AG04450 (cell line): ENCODE data around the gene ANXA6. TPM values are rescaled to one million over a fixed set of nuclear protein-coding genes. Genes with fewer than 3 reads are reported as not detected.

Experiments
- CTCF ChIA-PET: fragments of 300-600, 350-600 bp; formaldehyde crosslinking; extraction: SDS; loops from one replicate; lab custom pipeline; 2022; ENCODE audit warnings: antibody characterized with exemption, inconsistent platforms; lab: Charles Lee
- POLR2A ChIA-PET: fragments of 350-600 bp; formaldehyde crosslinking; extraction: SDS; loops from one replicate; lab custom pipeline; 2021; ENCODE audit warnings: antibody characterized with exemption, inconsistent platforms; lab: Yijun Ruan, JAX
- DNase-seq: peaks from one replicate; pipeline ENCODE4 v3.0.0-alpha.2; 2011; ENCODE audit warnings: low read depth, low spot score
- H3K27ac ChIP-seq: one replicate; pipeline ENCODE4 v1.5.1; 2012; ENCODE audit warnings: low read depth, low read length, control low read depth
- H3K27me3 ChIP-seq: one replicate; pipeline ENCODE4 v1.6.0; 2012; ENCODE audit warnings: low read length; ENCODE audit not compliant: control insufficient read depth, insufficient read depth
- H3K4me3 ChIP-seq: 2 replicates; pipeline ENCODE4 v1.5.1; 2011; ENCODE audit warnings: mild to moderate bottlenecking, low read depth, low read length, control low read depth
- H3K9me3 ChIP-seq: 2 replicates; pipeline ENCODE4 v1.5.1; 2012; ENCODE audit warnings: low read length; ENCODE audit not compliant: control insufficient read depth, insufficient read depth
- polyA plus RNA-seq: library from polyadenylated mRNA; depleted of rRNA; stranded (reverse); fragments of >200 nt; gene quantifications from 2 replicates; pipeline ENCODE4 v1.2.3, GENCODE V29; 2011
- TF ChIP-seq, protein P1 (sequence below): IDR thresholded peaks from 2 replicates; pipeline ENCODE4 v1.5.1; 2011; ENCODE audit warnings: low read depth, low read length, control low read depth, inconsistent platforms

The ANXA6 gene
- polyA plus RNA-seq, 1 experiment: 502 TPM

GRCh38 chr5:151139646-151140045 lies 17.9 kb downstream of the ANXA6 start:
- TF ChIP-seq, protein P1, sequence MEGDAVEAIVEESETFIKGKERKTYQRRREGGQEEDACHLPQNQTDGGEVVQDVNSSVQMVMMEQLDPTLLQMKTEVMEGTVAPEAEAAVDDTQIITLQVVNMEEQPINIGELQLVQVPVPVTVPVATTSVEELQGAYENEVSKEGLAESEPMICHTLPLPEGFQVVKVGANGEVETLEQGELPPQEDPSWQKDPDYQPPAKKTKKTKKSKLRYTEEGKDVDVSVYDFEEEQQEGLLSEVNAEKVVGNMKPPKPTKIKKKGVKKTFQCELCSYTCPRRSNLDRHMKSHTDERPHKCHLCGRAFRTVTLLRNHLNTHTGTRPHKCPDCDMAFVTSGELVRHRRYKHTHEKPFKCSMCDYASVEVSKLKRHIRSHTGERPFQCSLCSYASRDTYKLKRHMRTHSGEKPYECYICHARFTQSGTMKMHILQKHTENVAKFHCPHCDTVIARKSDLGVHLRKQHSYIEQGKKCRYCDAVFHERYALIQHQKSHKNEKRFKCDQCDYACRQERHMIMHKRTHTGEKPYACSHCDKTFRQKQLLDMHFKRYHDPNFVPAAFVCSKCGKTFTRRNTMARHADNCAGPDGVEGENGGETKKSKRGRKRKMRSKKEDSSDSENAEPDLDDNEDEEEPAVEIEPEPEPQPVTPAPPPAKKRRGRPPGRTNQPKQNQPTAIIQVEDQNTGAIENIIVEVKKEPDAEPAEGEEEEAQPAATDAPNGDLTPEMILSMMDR: no peak
- H3K27ac ChIP-seq: no peak overlapping the region
- POLR2A ChIA-PET: no interaction called here
- CTCF ChIA-PET: interaction anchor here (0.9 to 9.3 kb wide), 3 partner anchors 13 to 512 kb away, joined by 3 to 53 read pairs (median 4); no protein-coding TSS in a partner anchor
- H3K4me3 ChIP-seq: no peak overlapping the region
- no peaks in the 10 kb centered on the region for H3K27me3 ChIP-seq
- DNase-seq: no peak
- H3K9me3 ChIP-seq: no peaks in the 10 kb centered on the region

DNA sequence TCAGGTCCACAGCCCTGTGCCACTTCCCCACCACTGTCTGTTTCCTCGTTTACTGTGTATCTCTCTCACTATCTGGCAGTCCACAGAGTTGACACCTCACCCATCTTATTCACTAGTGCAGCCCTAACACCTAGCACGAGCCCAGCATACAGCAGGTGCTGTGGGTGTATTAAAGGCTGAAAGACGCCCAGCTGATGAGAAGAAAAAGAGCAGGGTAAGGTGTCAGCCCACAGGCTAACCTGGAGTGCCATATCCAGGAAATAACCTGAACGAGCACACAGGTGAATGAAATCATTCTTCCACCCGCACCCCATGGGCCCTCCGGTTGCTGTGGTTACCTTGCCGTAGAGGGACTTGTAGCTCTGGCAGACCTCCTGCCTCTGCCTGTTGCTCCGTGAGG lies 18.6 kb downstream of the ANXA6 start:
- ChIA-PET POLR2A (no interaction called here), CTCF (interaction anchor here (0.9 to 9.3 kb wide), 3 partner anchors 13 to 513 kb away, joined by 3 to 53 read pairs (median 4); no protein-coding TSS in a partner anchor)
- no peaks in the 10 kb centered on the region for H3K27me3 ChIP-seq
- H3K9me3 ChIP-seq: no peaks in the 10 kb centered on the region
- TF ChIP-seq, protein P1: no peak
- DNase-seq: no peak
- H3K4me3 ChIP-seq: no peak overlapping the region
- no peak overlapping the region for H3K27ac ChIP-seq

DNA sequence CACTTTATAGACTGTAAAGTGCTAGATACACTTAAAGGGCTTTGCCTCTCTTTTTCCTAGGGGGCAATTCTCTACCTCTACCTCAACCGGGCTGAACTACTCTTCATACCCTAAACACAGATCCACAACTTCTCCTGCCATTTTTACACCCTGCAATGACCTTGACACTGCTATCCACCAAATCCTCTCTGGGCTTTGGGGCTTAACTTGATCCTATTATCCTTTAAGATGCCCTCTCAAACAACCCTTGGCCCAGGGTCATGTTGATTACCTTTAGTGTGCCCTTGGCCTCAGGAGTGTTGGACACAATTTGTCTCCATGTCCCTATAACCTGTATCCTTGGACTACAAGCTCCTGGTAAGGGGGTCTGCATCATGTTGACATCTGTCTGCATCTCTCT lies 19.5 kb downstream of the ANXA6 start:
- Histone ChIP-seq H3K27me3 (no peaks in the 10 kb centered on the region), H3K4me3 (no peak overlapping the region), H3K9me3 (no peaks in the 10 kb centered on the region), H3K27ac (no peak overlapping the region)
- ChIA-PET CTCF (interaction anchor here (9.3 kb wide), 1 partner anchor 23 kb away, joined by 53 read pairs; no protein-coding TSS in a partner anchor), POLR2A (no interaction called here)
- TF ChIP-seq, protein P1: no peak
- DNase-seq: no peak

GRCh38 chr5:151137067-151137825 lies 20.3 kb downstream of the ANXA6 start:
- DNase-seq: no peak
- H3K4me3 ChIP-seq: no peak overlapping the region
- H3K9me3 ChIP-seq: no peaks in the 10 kb centered on the region
- no peaks in the 10 kb centered on the region for H3K27me3 ChIP-seq
- TF ChIP-seq, protein P1: no peak
- CTCF ChIA-PET: interaction anchor here (1.6 to 9.3 kb wide), 4 partner anchors 11 to 86 kb away, joined by 4 to 53 read pairs (median 17); no protein-coding TSS in a partner anchor
- H3K27ac ChIP-seq: no peak overlapping the region
- POLR2A ChIA-PET: no interaction called here

DNA sequence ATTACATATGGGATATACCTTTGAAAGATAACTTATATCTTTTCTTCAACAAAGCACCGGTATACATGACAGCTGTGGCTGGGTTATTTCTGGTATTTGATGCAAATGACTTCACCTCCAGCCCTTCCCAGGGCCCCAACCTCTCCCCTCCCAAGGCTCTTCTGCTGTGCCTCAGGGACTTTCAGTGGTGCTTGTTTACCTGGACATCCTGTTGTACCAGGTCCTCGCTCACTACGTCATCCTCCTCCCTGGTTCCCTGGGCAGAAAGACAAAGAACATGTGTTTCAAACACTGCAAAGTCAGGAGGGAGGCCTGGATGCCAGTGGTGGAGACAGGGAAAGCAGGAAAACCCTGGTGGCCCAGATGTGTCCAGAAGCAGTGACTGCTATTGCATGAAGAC lies 23.4 kb downstream of the ANXA6 start:
- POLR2A ChIA-PET: no interaction called here
- no peaks in the 10 kb centered on the region for H3K27me3 ChIP-seq
- no peak for DNase-seq
- no peak overlapping the region for H3K27ac ChIP-seq
- no peaks in the 10 kb centered on the region for H3K9me3 ChIP-seq
- TF ChIP-seq, protein P1: no peak
- CTCF ChIA-PET: interaction anchor here (3.0 to 9.3 kb wide), 2 partner anchors 8 to 19 kb away, joined by 29 to 53 read pairs; no protein-coding TSS in a partner anchor
- H3K4me3 ChIP-seq: no peak overlapping the region
